AG08395 (cell line): ENCODE measurements around the gene GPR176.

Experiments
- DNase-seq: peaks from one replicate; pipeline ENCODE4 v3.0.0; 2012; ENCODE audit warnings: mixed read lengths, low spot score

The GPR176 gene, protein sequence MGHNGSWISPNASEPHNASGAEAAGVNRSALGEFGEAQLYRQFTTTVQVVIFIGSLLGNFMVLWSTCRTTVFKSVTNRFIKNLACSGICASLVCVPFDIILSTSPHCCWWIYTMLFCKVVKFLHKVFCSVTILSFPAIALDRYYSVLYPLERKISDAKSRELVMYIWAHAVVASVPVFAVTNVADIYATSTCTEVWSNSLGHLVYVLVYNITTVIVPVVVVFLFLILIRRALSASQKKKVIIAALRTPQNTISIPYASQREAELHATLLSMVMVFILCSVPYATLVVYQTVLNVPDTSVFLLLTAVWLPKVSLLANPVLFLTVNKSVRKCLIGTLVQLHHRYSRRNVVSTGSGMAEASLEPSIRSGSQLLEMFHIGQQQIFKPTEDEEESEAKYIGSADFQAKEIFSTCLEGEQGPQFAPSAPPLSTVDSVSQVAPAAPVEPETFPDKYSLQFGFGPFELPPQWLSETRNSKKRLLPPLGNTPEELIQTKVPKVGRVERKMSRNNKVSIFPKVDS

DNA sequence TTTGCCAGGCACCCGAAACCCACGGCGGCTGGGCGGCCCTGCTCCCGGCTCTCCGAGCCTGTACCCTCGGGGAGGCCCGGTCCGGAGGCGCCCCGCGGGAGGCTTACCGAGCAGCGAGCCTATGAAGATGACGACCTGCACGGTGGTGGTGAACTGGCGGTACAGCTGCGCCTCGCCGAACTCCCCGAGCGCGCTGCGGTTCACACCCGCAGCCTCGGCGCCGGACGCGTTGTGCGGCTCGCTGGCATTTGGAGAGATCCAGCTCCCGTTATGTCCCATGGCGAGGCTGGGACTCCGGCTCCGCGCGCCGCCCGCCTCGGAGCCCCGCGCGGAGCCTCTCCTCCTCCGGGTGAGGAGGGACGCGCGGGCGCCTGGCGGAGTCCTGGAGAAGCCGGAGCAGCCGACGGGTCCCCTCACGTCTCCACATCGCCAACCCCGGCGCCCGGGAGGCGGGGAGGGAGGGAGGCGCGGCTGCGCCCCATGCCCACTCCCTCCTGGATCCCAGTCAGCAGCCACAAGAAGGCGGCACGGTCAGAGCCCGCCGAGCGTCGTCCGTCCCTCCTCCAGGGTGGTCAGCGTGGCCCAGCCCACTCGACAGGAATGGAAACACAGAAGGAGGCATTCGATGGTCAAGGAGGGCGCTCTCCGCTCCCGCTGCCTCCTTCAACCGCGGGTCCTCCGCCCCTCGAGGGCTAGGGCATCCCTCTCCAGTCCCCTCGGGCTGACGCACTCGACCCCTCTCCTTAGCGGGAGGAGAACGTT lies at the start of gene GPR176:
Gene GPR176 (minus strand): TSS at position 519 of the 762 bp plus-strand sequence. CDS start 240 bp downstream, at position 279.
- DNase-seq = peak; percentile 89

DNA sequence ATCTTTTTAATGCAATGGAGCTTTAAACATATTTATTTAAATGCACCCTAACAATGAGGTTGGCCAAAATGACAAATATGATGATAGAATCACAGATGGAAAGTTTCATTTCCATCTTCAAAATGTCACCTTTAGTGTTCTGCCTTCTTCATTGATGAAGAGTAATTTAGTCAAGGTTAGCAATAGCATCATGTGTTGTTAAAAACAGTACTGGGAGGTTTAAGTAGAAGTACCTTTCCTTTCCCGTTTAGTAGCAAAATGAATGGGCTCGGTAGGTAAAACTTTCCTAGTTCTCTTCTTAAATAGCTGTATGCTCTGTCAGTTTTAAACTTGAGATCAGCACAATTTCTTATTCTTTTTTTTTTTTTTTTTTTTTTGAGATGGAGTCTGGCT lies 48.9 kb upstream of the GPR176 start:
- no peak for DNase-seq

DNA sequence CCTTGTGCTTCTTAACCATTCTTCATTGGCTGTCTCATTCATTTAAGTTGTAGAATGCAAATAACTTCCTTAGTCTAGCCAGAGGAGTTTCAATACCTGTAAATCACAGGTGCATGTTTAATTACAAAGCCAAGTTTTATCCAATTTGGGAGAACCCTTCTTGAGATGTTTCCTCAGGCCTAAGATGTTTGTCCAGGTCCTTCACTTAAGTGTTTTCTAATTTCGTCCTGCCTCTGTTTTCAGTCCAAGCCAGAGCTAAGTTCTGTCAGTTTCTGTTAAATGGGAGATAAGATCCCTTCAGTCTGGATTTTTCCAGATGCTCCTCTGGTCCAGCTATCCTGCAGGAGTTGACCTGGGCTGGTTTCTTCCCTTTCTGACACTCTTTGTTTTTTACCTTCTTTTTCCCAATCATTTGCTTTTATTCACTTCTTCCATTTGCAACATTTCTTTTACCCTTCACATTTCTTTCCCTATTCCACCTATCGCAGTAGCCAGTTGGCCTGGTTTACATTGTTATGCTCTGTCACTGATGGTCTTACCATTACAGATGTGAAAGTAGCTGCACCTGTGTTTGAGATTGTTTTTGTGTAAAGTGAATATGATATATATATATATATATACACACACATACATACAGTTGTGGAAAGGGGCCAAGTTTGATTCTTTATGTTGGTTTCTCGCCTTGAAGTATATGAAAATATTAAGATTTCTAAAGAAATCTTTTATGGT lies 48.4 kb upstream of the GPR176 start:
- no peak for DNase-seq

DNA sequence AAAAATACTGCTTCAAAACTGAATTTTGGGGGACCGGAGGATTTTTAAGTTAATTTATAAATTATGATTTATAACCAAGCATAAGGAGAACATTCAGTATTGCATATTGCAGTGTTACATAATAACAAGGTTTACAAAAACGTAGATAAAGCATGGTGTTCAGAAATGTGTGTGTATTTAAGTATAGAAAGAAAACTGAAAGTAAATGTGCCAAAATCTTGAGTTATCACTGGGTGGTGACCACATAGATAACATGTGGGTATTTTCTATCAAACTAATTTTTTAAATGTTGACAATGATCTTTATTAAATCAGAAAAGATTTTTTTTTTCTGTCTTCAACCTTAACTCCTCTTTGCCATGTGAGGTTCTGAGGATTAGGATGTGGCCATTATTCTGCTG lies 46.5 kb upstream of the GPR176 start:
- no peak for DNase-seq

DNA sequence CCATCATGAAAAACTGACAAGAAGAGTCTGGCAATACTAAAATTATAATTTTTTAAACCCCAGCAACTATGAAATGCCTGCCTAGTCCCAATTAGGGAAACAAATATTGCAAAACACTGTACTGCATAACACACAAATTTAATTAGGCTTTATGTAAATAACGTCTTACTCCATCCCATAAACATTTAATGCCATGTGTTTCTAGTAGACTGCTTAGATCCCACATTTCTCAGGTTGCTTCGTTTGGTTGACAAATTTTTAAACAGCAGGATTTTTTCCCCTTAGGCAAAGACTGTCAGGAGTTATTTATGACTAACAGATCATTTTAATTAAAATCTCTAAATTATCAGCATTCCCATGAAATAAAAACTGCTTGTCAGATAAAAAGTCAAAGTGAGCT lies 43.7 kb upstream of the GPR176 start:
- DNase-seq = peak; percentile 13

DNA sequence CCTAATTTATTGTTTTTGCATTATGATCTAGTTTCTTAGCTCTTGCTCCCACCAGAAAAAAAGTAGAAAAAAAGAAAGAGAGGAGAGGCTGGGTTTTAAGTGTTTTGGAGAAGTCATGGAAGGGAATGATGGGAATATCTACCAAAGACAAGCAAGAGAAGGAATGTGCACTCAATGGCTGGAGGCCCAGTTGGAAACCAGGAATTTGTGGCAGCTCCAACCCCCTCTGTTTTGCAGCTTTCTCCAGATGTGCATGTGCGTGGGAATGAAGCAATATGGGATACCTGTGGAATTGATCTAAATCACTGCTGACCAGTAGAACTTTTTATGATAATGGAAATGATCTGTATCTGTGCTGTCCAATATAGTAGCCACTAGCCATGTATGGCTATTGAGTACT lies 41.0 kb upstream of the GPR176 start:
- DNase-seq = peak; percentile 50

DNA sequence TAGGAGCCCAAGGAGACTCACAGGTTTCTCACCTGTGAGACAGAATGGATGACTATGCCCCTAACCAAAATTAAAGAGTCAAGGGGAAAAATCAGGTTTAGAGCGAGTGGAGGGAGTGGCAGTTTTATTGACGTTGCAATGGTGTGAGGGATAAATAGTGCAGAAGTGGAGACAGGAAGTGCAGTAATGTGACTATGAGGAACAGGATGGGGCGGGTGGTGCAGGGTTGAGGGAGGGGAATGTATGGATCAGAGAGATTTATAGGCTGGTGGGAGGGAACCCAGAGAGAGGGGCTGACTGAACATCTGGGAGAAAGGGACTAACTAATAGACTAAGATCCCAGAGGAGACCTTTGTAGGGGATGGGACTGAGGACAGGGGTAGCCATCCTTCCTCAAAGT lies 40.3 kb upstream of the GPR176 start:
- no peak for DNase-seq

DNA sequence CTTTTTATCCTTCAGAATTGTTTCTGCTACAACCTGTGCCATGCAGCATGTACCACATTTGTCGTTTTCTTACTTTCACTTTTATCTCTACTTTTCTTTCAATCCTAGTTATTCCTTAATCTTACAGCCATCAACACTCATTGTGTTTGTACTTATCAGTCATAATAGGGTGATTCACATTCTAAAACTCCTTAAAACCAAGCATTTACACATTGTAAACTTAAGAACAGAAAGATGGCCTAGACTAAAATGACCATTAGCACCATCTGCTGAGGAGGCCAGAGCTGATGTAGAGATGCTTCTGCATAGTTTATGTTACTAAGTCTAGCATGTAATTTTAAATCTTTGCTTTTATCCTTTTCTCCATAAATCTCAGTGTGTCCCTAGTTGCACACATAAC lies 39.3 kb upstream of the GPR176 start:
- DNase-seq = no peak

DNA sequence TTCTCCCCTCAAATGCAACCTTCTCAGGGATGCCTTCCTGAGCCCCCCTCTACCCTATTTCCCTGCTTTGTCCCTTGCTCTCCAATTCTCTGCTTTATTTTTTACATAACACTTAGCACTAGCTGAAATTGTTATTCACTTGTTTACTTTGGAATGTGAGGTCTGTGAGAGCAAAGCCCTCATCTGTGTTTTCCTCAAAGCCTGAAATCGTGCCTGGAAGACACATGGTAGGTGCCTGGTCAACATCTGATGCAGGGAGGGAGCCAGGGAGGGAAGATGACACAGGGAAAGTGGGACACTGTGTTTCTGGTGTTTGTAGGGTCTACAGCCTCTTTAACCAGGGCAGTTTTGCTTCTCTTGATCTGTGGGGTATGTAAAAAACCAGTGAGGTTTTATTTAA lies 37.4 kb upstream of the GPR176 start:
- no peak for DNase-seq

DNA sequence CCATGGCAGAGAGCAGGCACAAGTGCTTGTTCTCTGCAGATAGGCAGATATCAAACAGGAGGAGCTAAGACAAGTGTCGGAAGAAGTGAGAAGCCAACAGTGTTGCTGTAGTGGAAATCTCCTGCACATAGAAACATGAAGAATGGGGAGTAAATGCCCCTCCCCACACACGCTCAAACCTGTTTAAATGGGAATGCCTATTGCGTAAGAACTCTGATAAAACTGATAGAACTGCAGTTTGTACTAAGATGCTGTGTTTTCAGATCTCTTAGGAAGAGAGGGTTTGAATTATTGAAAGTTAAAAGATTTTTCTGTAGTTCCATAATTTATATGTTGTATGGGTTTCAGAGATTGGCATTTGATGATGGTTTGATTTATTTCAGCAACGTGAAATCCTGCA lies 33.5 kb upstream of the GPR176 start:
- no peak for DNase-seq

DNA sequence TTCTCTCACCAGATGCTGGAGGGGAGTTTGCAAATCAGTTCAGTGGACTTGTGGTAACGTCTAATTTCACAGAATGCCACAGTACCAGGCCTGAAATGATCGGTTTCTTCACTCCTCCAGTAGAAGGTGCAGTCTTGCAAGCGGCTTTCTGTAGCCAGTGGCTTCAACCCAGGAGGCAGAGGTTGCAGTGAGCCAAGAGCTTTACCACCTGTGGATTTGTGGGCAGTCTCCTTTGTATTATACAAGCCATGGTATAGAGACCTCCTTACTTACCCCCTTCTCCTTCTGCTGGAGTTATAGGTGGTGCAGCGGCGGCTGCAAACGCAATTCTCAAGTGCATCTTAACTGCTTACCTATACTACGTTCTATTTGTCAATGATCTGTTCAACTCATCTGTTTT lies 31.5 kb upstream of the GPR176 start:
- DNase-seq = no peak

DNA sequence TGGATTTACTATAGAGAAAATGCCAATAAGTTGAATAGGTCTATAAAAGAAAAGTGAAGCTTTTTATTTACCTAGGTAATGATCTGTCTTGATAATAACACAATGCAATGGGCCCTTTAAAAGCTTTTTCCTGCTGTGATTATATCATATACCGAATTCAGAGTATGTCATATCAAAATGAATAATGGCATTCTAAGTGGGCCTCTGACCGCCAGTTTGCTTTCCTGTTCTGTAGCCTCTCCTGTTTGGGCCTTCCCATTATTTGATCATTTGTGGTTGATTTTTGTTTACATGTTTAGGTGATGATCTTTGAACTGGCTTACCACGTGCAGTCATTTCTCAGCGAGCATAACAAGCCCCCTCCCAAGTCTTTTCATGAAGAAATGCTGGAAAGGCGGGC lies 28.8 kb upstream of the GPR176 start:
- no peak for DNase-seq

DNA sequence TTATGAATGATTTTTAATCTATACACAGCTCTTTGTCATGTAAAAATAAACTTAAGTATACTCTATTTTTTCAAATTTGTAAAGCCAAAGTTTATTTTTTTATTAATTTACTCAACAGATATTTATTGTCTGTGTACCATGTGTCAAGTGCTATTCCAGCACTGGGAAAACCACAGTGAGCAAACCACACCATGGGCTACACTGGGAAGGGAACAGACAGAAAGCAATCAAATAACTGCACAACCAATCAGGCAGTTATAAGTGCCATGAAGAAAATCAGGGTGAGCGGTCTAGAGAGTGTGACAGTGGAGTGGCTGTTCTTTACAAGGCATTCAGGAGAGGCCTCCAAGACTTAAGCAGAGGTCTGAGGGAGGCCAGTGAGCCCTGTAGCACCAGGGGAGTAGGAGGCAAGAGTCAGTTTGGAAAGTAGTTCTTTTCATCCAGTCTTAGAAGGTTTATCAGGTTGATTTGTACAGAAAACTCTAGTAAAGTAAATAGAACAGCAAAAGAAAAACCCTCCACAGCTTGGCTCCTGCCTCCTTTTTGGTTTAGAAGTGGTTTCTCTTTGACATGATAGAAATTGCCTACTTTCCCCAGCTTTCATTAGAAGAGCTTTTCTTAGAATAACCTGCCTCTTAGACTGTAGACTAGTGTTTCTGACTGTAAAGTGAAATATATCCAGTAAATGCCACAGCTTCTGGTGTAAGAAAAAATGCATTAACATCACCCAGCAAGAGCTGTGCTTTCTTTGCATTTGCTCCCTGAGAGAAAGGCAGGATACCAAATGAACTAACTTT lies 27.5 kb upstream of the GPR176 start:
- DNase-seq = no peak

DNA sequence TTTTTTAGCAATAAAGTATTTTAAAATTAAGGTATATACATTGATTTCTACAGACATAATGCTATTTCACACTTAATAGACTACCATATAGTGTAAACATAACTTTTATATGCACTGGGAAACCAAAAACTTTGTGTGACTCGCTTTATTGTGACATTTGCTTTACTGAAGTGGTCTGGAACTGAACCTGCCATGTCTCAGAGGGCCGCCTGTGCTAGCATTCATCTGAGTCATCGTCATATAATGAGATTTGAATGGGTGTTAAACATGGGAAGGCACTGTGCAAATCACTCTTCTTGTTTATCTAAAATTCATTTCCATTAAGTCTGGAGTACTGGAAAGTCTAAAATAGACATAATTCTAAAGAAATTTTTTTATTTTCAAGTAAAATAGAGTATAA lies 26.8 kb upstream of the GPR176 start:
- peak; percentile 40 for DNase-seq

DNA sequence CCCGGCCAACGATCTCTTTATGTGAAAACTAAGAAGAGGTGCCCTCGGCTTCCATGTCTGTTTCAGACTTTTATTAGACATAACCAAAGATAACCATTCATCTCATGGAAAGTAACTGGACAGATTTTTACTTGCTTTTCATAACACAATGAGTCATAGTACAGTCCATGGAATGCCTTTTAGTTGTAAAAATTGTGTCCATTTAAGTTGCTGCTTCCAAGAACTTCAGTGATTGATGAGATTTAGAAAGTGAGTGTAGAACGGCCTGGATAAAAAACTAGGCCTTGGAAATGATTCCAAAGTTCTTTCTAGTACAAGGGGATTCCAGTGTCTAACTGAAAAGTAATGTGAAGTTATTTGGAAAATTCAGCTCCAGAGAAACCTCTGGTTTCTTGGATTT lies 24.7 kb upstream of the GPR176 start:
- peak; percentile 63 for DNase-seq

DNA sequence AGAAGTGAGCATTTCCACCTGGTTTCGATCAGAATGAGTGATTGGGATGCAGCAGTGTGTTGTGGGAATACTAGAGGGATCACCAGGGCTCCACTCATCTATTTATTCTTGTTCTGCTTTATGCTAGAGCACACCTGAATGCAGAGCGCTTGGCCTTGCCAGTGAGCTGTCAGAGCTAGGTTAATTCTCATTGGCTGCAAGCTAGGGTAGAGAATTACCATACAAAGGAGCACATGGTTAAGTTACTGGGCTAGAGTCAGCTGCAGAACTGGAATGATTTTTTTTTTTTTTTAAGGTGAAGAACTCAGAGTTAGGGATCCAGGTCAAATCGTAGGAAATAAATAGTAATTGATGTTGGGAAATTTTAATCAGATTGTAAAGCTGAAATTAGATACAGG lies 22.7 kb upstream of the GPR176 start:
- DNase-seq = no peak

DNA sequence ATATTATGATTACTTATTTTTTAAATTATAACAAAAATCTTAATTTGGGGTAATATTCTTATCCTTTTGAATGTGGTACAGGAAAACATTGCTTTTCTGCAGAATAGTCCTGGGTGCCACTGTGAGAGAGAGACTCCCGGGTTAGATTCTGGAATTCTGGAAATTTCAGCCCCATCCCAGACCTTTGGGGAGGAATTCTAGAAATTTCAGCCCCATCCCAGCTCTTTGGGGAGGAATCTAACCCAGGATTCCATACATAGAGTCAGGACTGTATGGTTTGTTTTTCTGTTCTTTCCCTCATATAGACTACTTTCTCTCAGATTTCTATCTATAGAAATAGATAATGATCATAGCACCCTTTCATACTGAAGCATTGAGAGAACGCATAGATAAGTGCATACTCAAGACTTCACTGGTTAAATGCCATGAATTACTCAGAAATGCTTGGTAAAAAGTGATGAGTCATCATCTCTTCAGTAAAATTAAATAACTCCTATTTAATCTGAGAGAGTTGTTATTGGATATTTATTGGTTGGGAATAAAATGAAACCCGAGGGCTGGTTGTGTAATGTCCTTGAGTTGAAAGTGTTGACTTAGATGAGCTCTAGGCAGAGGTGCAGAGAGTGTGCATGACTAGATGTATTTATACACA lies 22.2 kb upstream of the GPR176 start:
- DNase-seq = peak; percentile 14

DNA sequence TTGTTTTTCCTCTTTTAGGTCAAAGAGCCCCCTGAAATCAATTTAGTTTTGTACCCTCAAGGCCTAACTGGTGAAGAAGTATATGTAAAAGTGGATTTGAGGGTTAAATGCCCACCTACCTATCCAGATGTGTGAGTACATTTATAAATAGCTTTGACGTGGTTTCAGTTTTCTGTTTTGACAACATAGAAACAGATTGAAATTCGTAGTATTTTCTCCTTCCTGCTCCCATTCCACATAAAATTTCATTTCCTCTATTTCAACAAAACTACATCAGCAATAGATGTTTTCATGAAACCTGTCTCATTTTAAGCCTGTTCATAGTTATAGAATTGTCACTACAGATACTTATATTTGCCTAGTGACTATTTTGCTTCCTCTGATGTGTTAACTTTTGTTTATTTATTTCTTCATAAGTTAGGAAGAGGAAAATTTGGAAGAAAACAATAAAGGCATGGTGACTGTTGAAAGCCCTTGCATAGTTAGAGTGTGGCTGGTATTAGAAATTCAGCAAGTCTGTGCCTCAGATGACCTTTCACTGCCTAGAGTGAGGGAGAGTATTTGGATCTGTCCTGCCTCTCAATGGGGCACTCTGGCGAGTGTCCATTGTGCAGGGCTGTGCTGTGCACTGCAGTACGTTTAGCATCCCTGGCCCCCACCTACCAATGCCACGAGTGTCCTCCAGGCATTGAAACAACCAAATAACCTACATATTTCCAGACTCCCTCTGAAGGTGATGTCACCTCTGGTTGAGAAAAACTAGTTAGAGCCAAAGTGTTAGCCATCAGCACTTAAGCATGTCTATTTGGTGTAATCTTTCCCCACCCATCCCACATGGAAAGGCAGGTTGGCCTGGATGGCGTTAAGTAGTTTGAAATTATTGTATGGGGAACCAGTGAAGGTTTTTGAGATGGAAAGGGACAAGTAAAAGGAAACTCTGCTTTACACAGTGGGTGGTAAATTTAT lies 19.7 kb upstream of the GPR176 start:
- DNase-seq = no peak

DNA sequence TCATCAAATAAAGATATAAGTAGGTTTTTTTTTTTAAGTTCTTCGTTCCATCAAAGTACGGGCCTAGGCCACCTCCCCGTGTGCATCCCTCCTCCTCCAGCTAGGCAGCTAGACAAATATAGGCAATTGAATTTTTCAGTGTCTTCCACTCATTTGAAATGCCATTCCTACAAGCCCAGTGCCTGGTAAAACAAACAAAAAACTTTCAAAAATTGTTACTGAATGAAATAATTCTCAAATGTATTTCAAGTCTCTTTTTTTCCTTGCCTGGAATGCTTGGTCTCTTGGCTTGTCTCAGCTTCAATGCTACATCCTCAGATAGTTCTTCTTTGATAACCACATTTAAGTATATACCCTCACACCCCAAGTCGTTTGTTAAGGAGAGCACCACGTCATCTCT lies 17.6 kb upstream of the GPR176 start:
- no peak for DNase-seq

DNA sequence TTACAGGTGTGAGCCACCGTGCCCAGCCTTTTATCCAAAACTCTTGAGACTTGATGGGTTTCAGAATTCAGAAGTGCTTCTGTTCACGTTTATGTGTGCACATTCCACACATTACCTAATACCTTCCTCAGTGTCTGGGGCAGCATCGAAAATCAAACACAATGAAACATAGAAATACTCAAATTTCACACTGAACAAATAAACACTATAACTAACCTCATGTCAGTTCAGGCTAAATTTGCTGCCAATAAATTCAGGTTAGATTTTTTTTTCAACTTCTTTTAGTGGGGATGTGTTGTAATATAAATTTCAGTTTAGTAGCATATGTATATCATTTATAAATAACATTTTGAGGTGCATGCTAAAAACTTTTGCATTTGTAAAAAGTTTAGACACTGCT lies 16.6 kb upstream of the GPR176 start:
- DNase-seq = no peak
